PFSK-1 (cell line): ENCODE data around the gene SLC24A3.

Experiments used
- FOXP2 ChIP-seq: optimal IDR thresholded peaks from 2 replicates; pipeline ENCODE3; 2011; ENCODE audit warnings: borderline replicate concordance, control low read depth, inconsistent platforms; ENCODE audit not compliant: insufficient read depth; ENCODE audit errors: extremely low read length, extremely low read depth
- POLR2AphosphoS5 ChIP-seq: IDR thresholded peaks from 2 replicates; pipeline ENCODE4 v1.6.1; 2012; ENCODE audit warnings: low read depth, mild to moderate bottlenecking, control low read depth, low read length, moderate library complexity
- REST ChIP-seq, 2 experiments: IDR thresholded peaks; 2 replicates each; pipeline versions ENCODE4 v1.6.1 to v1.8.0; 2011 to 2012; ENCODE audit warnings: low read depth in 2 of 2, low read length in 2 of 2, control low read depth in 1 of 2, inconsistent platforms in 1 of 2, mild to moderate bottlenecking in 1 of 2, moderate library complexity in 1 of 2; ENCODE audit not compliant: insufficient read depth in 1 of 2
- SIN3A ChIP-seq: IDR thresholded peaks from 2 replicates; pipeline ENCODE4 v1.6.1; 2012; ENCODE audit warnings: mild to moderate bottlenecking, low read length, moderate library complexity, borderline replicate concordance; ENCODE audit not compliant: insufficient read depth
- TAF1 ChIP-seq: IDR thresholded peaks from 2 replicates; pipeline ENCODE4 v1.6.1; 2012; ENCODE audit warnings: low read length, control low read depth, borderline replicate concordance; ENCODE audit not compliant: insufficient read depth

Gene SLC24A3

DNA sequence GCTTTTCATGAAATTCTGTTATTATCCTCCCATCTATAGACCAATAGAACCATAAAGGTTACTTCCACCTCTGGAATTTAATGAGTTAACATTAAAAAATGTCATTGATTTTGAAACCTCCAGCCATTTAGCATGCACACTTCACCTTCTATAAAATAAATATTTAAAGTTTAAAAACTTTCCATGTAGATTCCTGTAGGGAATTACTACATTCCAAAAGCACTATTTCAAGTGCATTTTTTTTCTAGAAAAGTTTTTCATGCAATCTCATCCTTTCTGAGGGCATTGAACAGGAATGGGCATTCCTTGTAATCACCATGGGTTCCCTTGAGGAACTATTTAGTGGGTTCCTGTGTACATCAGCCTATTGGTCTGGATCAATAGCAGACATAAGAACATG, 291.8 kb downstream of the SLC24A3 start:
- no peak for TF ChIP-seq SIN3A
- no peak for TF ChIP-seq FOXP2
- TF ChIP-seq TAF1: no peak

DNA sequence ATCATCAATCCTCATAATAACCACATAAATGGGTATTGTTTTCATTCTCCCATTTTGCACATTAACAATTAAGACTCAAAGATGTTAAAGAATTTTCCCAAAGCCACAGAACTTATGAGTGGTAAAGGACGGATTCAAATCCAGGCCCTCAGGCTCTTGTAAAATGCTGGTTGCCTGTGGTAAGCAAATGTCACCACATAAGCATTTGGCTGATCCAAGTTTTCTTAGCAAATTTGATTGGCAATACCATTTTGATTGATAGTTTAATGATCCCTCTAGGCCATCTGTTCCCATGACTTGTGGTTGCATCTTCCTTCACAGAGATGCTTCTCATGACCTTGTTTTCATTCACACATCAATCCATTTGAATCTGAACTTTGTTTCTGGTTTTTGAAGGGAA, 293.6 kb downstream of the SLC24A3 start:
- TF ChIP-seq REST (IDR thresholded peaks at IDR 0.05; ENCODE audit: insufficient read depth in 1 of 2, low read depth in 2 of 2, low read length in 2 of 2) (no peak), TAF1 (no peak), FOXP2 (no peak), POLR2AphosphoS5 (no peak), SIN3A (no peak)

DNA sequence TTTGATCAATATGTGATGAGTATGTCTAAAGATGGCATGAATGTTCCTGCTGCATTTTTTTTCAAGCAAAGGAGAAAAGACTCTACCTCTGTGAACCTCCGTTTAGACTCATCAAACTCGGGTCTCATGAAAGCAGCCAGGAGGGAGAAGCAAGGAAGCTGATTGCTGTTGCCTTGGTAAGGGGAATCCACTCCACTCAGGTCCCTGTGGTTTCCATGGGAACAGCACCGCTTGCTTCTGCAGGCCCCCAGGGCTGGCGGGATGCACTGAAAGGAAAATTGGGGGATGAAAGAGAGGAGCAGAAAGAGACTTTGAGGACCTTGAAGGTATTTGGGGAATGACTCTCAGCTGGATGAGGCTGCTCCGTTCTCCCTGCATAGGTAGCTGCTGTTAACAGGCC, 296.0 kb downstream of the SLC24A3 start:
- TF ChIP-seq SIN3A: no peak
- TF ChIP-seq FOXP2: no peak
- TF ChIP-seq TAF1: no peak
- no peak for TF ChIP-seq REST (IDR thresholded peaks at IDR 0.05; ENCODE audit: insufficient read depth in 1 of 2, low read depth in 2 of 2, low read length in 2 of 2)
- TF ChIP-seq POLR2AphosphoS5: no peak

DNA sequence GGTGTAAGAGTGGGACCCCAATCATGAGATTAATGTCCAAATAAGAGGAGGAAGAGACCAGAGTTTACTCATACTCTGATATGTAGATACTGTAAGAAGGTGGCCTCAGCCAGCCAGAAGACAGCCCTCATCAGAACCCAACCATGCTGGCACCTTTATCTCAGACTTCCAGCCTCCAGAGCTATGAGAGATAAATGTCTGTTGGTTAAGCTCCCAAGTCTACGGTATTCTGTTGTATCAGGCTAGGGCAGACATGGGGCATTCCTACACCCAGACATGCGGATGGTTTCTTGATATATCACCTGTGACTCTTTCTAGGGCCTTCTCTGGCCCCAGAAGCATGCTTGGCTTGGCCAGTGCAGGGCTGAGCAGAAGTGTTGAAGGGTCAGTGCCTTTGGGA, 298.2 kb downstream of the SLC24A3 start:
- TF ChIP-seq REST (IDR thresholded peaks at IDR 0.05; ENCODE audit: insufficient read depth in 1 of 2, low read depth in 2 of 2, low read length in 2 of 2) (no peak), SIN3A (no peak), POLR2AphosphoS5 (no peak), TAF1 (no peak), FOXP2 (no peak)

- no peak for TF ChIP-seq FOXP2
- no peak for TF ChIP-seq POLR2AphosphoS5
- TF ChIP-seq TAF1: no peak
- no peak for TF ChIP-seq SIN3A
Measured at GRCh38 chr20:19511931-19512330, 299.5 kb downstream of the SLC24A3 start.

DNA sequence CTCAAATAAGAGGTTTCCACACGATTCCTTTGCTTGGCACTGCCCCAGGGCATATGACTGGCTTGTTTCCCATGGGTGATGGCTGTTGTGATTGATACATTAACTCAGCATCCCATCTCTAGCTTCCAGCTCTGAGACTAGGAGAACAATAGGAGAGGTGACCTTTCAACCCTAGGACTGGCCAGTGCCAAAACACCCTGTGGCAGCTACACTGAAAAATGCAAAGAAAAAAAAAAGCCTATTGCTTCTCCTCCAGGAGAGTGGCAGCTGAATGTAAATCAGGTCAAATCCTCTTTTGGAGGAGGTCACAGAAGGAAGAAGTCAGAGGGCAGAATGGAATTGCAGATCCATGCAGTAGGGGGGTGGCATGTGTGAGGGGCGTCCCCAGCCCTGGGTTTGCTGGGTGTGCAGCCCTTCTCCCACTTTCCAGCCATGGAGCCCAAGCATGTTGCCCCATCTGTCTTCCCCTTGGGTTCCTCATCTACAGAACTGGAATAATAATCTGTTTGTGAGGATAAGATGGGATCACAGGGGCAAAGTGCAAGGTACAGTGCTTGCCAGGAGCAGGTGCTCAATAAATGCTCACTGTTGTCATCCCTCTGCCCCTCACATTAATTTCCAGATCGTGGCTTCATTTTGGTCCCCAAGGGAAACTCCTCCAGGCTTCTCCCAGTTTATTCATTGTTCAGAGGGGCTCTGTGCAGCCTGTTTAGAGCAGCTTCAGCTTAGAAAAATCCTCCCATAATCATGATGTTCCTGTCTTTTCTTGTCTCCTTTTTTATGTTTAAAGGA, 300.6 kb downstream of the SLC24A3 start:
- no peak for TF ChIP-seq FOXP2
- no peak for TF ChIP-seq REST (IDR thresholded peaks at IDR 0.05; ENCODE audit: insufficient read depth in 1 of 2, low read depth in 2 of 2, low read length in 2 of 2)
- TF ChIP-seq POLR2AphosphoS5: no peak
- no peak for TF ChIP-seq SIN3A
- no peak for TF ChIP-seq TAF1
